DMS 273 treated with DMSO at 0.1 percent for 48 hours (cell line): ENCODE data around the gene MPZL1.
"Not testable (repeated sequence)": the region's sequence is repeated elsewhere in the genome, so short reads cannot be mapped to it uniquely, and the experiment has no call there.

Source experiments
- DNase-seq: peaks from one replicate; lab custom pipeline; 2025; lab: John Stamatoyannopoulos, UW

Gene MPZL1

DNA sequence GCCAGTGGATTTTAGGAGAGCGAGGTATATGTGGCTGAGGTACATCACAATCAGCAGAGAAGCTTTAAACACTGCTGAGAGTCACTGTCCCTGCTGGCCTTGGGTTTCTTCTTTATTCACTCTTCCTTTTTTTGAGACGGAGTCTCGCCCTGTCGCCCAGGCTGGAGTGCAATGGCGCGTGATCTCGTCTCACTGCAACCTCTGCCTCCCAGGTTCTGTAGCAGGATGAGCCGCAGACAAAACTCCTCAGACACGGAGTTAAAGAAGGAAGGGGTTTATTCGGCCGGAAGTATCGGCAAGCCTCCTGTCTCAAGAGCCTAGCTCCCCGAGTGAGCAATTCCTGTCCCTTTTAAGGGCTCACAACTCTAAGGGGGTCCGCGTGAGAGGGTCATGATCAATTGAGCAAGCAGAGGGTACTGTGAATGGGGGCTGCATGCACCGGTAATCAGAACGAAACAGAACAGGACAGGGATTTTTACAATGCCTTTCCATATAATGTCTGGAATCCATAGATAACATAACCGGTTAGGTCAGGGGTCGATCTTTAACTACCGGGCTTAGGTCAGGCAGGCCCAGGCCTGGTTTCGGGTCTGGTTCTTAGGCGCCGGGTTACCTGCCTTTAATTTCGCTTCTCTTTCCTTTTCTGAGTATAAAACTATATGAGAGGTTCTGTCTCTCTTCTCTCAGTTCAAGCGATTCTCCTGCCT lies 1.9 kb upstream of the MPZL1 start:
- DNase-seq: not testable (repeated sequence)

DNA sequence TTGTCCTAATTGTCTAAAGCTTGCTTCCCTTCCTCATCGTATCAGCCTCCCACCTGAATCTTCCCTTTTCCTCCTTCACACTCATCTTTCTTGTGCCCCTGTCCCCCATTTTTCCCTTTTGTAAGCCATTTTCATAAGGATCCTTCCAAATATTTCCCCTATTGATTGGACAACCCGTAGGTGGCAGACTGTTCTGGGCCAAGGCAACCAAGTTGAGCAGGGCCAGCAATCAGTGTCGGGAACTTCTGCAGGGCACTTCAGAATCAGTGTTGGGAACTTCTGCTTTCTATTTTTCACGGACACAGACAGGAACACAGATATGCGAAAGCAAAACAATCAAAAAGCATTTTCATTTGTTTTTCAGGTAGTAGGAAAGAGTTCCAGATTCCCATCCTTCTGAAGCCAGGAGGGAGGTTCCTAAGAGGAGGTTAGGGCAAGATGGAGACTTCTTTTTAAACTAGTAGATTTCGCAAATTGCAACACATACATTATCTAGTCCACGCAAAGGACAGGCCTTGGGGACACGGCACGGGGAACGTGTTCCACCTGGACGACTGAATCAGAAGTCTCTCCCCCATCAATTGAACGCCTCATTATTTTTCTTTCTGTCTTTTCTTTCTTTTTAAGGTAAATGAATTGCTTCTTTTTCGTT lies 691 bp upstream of the MPZL1 start:
- DNase-seq: no peak

DNA sequence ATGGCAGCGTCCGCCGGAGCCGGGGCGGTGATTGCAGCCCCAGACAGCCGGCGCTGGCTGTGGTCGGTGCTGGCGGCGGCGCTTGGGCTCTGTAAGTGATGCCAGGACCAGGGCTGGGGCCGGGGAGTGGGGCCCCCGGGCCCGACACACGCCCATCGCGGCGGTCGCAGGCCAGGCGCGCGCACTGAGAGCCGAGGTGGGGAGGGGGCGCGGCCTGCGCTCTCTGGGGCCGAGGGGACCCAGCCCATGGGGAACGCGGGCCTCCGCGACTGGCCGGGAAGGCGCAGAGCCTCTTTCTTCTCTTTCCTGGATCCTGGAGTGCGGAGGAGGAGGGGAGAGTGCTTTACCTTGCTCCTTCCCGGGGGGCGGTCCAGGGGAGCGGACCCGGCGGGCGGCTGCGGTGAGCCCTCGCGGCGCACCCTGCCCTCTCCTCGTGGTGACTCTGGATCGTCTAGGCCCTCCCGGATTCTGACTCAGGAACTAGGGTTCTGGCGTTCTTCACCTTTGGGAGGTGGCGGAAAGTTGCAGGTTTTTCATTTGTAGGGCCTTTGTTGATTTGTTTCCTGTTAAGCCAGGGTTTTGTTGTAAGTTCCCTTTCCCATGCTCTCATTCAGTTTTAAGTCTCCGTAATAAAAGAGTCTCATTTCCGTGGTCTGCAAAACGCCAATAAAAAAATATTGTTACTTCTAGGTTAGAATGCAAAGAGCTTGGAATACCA lies 529 bp downstream of the MPZL1 start:
- DNase-seq: no peak

DNA sequence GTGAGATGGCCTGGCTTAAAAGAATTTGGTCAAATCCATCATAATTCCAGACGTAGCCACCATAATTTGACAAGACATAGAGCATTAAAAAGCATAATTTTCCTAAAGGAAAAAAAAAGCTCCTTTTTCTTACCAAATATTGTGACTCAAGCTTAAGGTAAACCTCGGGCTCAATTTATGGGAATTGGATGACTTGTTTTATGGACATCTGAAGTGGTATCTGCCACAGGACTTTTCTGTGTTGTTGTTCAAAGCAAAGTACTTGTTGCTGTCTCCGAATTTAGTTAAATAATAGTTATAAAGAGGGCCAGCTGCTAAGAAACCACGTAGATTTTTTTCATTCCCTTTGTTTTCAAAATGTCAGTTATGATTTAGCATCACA lies 1.1 kb downstream of the MPZL1 start:
- DNase-seq: no peak

DNA sequence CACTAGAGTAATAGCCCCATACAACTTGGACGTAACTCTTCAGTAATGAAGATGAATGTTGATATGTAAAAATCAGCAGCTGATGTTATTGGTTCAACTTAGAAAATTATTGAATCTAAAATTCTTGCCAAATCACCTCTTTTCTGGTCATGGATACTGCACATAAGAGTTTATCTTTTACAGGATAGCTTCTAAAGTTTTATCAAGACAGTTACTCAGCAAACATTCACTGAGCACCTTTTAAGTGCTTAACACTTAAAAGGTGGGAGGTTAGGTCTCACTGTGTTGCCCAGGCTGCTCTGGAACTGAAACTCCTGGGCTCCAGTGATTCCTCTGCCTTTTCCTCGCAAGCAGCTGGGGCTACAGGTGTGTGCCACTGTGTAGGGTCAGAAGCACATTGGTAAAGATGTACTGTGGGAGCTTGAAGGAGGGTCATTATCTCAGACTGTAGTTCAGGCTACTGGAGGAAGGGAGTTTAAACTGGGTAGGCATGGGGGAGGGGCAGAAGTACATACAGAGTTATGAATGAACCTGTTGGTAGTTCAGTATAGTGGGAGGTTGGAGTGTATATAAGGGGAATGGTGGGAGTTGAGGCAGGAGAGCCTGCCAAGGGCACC lies 2.0 kb downstream of the MPZL1 start:
- no peak for DNase-seq

DNA sequence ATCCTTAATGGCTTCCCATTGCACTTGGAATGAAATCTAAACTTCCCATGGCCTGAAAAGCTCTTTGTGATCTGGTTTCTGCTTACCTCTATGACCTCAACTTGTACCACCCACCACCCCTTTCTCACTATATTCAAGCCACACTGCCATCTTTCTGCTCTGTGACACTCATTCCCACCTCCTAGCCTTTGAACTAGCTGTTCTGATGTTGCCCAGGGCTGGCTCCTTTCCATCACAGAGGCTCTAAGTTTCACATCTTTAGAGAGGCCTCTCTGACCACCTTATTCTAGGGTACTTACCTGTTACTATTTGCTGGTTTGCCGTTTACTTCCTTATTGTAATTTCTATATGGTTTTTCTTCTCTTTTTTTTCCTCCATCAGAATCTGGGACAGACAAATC lies 4.2 kb downstream of the MPZL1 start:
- DNase-seq: no peak

DNA sequence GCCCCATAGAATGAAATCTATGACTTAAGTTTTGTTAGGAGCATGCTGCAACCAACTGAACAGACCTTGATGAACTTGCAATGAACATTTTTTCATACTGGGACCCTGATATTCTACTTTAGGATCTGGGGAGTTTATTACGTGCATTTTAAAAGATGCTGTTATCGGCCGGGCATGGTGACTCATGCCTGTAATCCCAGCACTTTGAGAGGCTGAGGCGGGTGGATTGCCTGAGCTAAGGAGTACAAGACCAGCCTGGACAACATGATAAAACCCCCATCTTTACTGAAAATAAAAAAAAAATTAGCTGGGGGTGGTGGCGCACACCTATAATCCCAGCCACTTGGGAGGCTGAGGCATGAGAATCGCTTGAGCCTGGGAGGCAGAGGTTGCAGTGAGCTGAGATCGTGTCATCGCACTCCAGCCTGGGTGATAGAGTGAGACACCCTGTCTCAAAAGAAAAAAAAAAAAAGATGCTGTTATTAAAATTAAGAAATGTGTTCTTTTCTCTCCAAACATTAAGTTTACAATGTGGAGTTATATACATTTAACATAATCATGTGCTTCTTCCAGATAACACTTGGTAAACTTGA lies 7.1 kb downstream of the MPZL1 start:
- no peak for DNase-seq

DNA sequence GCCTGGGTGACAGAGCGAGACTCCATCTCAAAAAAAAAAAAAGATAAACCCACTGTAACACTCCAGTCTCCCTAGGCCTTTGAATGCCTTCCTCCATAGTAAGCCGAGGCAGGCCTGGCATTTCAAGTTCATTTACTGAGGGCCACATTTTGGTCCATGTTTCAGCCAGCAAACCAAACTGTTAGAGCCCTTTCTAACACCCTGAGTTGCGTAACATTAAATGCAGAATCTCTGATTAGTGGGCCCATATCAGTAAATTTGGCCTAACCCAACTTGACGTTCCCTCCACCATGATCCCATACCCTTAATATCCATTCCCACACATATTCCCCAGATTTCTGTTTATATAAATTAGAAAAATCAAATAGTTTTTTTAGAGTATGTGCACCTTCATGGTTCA lies 12.4 kb downstream of the MPZL1 start:
- no peak for DNase-seq

DNA sequence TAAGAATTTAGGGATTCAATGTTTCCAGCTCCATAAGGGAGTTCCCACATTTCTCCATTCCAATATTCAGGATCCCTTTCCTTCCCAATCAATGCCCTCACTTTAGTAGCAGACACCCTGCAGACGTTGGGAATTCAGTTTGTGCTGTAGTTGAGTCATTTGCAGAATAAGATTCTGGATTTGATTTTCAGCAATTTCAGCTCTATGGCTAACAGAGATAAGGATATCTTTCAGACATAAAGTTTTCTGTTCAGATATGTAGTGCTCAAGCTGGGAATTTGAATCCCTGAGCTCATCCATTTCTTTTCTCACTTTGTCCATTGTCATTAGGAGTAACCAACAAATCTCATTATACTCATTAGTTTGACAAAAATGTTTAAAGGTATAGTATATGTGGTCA lies 13.1 kb downstream of the MPZL1 start:
- no peak for DNase-seq

DNA sequence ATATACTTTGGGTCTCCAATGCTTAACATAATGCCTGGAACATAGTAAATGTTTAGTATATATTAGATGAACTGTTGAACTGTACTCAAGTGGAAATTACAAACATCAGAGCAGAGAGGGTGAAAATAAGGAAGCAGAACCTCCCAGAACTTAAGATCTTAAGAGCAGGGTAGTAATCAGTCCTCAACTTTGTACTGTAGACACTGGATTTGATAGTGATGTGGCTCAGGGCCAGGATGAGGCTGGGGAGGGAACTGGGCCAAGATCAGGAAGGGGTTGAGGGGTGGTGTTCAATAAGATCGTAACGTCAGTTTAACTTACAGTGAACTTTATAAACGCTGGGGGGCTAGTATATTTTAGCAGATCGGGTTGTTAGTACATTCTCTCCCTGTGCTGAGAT lies 15.4 kb downstream of the MPZL1 start:
- no peak for DNase-seq

DNA sequence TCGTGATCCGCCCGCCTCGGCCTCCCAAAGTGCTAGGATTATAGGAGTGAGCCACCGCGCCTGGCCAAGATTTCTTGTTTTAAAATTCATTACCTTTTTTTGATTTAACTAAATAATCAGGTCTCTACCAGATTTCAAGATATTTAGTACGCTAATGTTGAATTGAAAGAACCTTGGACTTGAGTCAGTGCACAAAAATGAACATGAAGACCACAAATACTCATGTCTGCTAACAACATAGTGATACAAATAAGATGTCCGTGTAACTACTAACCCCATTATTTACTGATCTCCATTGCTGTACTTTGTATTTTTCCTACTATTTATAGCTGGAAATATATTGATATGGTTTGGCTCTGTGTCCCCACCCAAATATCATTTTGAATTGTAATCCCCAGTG lies 16.4 kb downstream of the MPZL1 start:
- DNase-seq: no peak

DNA sequence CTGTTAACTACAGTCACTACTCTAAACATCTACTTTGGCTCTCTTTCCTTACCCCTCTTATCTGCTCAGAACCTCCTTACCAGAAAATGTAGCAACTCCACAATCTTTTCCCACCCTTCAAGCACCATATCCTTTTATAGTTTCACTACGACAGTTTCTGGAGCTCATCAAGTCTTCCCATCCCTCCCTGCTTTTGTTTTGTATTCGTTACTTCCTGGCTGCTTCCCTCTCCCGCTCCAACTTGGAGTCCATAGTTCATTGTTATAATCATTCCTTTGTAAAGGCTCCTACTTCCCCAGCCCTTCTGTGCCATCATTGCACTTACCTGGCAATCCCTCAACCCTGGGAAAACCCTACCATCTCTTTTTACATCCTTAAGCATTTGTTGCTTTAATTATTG lies 18.0 kb downstream of the MPZL1 start:
- no peak for DNase-seq

DNA sequence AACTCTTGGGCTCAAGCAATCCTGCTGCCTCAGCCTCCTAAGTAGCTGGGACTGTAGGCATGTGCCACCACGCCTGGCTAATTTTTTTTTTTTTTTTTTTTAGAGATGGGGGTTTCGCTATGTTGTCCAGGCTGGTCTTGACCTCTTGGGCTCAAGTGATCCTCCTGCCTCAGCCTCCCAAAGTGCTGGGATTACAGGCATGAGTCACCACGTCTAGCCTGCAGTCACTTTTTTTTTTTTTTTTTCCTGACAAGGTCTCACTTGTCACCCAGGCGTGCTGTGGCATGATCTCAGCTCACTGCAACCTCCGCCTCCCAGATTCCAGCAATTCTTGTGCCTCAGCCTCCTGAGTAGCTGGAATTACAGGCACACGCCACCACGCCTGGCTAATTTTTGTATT lies 19.3 kb downstream of the MPZL1 start:
- not testable (repeated sequence) for DNase-seq

DNA sequence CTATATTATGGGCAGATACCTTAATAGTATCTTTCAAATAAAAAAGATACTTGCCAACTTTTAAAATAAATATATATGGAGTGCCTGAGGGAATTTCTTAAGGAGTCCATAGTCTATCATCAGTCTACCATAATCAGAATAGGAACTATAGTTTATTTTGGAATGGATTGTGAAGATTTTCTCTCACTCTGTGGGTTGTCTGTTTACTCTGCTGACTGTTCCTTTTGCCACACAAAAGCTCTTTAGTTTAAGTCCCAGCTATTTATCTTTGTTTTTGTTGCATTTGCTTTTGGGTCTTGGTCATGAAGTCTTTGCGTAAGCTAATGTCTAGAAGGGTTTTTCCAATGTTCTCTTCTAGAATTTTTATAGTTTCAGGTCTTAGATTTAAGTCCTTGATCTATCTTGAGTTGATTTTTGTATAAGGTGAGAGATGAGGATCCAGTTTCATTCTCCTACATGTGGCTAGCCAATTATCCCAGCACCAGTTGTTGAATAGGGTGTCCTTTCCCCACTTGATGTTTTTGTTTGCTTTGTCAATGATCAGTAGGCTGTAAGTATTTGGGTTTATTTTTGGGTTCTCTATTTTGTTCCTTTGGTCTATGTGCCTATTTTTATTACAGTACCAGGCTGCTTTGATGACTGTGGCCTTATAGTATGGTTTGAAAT lies 20.7 kb downstream of the MPZL1 start:
- DNase-seq: not testable (repeated sequence)

DNA sequence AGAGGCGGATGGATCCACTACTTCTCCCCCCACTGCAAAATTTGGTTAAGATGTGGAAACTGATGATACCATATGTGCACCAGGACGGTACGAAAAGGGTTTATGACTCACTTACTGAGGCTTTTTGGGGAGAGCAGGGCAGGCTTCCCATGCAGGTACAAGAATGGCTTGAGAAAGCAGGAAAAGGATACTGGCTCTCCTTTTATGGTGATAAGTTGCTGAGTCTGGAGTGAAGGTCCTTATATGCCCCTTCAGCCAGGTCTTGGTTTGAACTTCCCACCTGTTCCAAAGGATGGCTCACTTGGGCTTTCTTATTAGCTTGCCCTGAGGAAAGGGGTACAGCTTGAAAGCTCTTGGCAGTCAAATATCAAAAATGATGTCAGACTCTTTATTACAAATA lies 23.1 kb downstream of the MPZL1 start:
- DNase-seq: no peak

DNA sequence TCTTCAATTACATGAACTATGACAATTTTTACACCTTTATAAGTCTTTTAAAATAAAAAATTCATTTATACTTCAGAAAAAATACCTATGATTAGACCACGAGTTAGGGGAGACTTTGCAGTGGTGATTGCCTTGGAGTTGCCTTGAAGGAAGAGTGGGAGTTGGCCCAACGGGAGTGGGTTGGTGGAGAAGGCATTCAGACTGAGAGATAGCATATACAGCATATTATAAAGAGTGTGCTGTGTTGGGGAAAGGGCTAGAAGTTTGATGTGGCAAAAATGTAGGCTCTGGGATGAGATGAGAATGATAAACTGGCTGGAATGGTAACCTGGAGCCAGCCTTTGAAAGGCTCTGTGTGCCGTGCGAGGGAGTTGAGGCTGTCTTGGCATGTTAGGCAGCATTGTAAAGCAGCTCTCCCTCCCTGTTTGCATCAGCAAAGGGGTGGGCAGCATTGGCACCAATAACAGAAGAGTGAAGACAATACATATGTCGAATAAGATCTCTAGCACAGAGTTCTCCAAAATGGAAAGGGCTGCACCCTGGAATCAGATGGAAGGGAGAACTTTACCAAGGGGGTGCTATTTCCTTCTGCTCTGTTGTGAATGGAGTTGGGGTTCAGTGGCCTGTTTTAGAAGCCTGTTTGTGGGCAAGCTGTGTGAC lies 24.4 kb downstream of the MPZL1 start:
- DNase-seq: no peak

DNA sequence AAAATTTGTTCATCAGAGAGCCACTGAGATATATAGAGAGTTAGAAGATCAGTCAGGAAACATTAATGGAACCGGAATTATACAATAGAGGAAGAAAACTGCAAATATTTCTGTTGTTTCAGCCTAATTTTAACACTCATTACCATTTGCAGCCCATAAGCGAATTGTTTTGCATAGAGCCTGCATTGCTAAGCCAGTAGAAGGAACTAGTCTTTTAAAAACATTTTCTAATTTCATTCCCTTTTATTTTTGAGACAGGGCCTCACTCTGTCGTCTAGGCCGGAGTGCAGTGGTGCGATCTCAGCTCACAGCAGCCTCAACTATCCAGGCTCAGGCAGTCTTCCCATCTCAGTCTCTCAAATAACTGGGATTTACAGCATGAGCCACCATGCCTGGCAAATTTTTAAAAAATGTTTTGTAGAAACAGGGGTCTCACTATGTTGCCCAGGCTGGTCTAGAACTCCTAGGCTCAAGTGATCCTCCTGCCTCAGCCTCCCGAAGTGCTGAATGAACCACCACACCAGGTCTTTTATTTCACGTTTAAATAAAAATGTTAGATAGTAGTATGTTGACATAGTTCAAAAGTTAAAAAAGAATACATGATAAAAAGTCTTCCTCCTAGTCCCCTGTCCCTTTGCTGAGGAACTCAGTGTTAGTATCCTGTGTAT lies 25.3 kb downstream of the MPZL1 start:
- no peak for DNase-seq

DNA sequence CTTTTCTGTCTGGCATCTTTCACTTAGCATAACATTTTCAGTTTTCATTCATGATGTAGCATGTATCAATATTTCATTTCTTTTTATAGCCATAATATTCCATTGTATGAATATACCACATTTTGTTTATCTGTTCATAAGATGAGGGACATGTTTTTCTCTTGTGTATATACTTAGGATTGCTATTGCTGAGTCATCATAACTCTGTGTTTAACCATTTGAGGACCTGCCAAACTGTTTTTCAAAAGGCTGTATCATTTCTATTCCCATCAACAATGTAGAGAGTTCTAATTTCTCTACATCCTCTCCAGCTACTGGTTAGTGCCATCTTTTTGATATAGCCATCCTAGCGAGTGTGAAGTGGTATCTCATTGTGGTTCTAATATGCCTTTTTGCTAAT lies 26.2 kb downstream of the MPZL1 start:
- no peak for DNase-seq

DNA sequence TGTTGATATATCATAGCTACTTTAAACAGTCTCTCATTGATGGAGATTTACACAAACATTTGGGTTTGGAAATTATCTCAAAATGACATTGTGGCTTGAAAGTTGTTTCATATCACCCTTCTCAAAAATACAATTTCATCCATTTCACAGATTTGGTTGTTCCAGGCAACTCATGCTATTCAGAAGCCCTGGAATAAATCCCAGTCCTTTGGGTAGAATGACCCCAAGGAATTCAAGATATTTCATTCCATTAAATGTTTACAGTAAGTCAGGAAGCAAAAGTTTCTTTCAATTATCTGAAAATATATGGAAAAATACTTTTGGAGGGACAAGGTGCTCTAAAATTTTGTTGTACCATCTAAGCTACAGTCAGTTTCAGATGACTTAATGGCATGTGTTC lies 27.1 kb downstream of the MPZL1 start:
- DNase-seq: no peak

DNA sequence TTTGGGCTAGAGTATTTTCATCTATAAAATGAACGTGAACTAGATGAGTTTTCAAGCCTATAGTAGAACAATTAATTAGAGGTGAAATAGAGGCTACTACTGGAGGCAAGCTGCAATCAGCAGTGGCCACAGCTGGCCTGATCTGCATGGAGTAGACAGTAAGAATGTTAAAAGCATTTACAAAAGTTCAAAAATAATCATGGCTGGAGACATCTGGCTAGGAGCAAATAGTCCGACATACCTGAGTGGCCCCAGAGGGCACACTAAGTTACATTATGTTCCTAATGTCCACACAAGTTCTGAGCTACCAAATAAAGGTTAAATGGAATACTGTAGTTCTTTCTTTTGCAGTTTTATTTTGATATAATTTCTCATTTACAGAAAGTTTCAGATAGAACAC lies 28.0 kb downstream of the MPZL1 start:
- DNase-seq: no peak

DNA sequence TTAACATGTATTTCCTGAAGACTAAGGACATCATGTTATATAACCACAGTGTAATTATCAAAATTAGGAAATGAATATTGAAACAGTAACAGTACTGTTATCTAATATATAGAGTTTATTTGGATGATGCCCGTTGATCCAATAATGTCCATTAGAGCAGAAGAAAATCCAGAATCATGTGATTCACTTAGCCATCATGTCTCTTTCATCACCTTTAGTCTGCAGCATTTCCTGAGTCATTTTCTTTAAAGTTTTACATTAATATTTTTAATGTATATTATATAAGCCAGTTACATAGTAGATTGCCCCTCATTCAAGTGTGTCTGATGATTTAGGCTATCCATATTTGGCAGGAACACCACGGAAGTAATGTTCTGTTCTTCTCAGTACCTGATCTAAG lies 28.9 kb downstream of the MPZL1 start:
- no peak for DNase-seq
